Fibroblast of mammary gland (primary cell): ENCODE results near the gene TTC22.

Experiments used
- DNase-seq: peaks from one replicate; pipeline ENCODE4 v3.0.0-alpha.2; 2010; ENCODE audit warnings: low read depth
- H3K4me3 ChIP-seq: 2 replicates; pipeline ENCODE4 v1.5.1; 2011; ENCODE audit warnings: low read depth, mild to moderate bottlenecking, low read length, moderate library complexity; ENCODE audit not compliant: control insufficient read depth
- CTCF ChIP-seq: conservative IDR thresholded peaks from 2 replicates; pipeline ENCODE4 v1.5.1; 2011; ENCODE audit warnings: low read depth, low read length, inconsistent platforms; ENCODE audit not compliant: control insufficient read depth, insufficient read depth

The TTC22 gene

GRCh38 chr1:54835131-54835898, 34.2 kb upstream of the TTC22 start:
- no peak for TF ChIP-seq CTCF
- no peak overlapping the region for H3K4me3 ChIP-seq
- no peak for DNase-seq

- no peak for TF ChIP-seq CTCF
- H3K4me3 ChIP-seq: no peak overlapping the region
- DNase-seq: no peak
These were observed 33.0 kb upstream of the TTC22 start for GRCh38 chr1:54834007-54834541.

DNA sequence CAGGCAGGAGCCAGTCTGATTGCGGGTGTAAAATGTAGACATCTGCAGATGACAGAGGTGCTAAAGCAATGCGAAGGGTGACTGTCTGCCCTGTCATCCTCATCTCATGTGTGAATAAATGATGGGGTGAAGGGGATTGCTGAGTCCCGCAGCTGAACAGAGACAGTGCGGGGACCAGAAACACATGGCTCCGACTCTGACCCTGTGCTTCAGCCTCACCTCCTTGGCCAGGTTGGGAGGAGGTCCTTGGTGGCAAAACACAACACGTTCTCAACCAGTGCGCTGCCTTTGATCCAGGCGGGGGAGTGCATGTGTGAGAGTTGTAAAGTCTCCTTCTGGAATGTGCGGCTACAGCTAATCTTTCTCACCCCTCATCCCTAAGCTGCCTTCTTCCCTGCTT, 32.0 kb upstream of the TTC22 start:
- TF ChIP-seq CTCF: no peak
- no peak overlapping the region for H3K4me3 ChIP-seq
- no peak for DNase-seq

DNA sequence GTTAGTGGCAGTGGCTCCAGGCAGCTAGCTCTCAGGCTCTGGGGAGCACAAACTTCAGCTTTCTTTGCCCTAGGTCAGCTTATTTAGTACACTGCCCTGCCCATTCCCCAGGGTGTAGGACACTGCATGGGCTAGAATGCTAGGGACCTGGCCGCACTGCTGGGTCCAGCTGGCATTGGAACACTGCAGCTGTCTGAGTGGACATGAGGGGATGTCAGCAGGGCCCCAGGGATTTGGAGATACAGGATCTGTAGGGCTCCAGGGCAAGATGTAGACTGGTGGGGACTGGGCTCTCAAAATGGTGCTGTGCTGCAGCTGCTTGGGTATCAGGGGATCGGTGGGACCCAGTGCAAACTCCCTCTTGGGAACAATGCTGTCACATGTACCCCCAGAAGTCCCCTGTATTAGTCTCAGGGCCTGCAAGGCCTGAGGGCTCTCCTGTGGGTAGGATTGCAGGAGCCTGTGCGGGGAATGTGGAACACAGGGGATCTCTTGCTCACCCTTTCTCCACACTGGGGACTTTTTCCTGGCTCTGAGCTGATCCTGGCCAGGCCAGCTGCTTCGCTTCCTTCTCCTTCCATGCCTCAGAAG, 25.2 kb upstream of the TTC22 start:
- TF ChIP-seq CTCF: no peak
- H3K4me3 ChIP-seq: no peak overlapping the region
- no peak for DNase-seq

- TF ChIP-seq CTCF: no peak
- no peak overlapping the region for H3K4me3 ChIP-seq
- no peak for DNase-seq
These were observed 24.6 kb upstream of the TTC22 start for GRCh38 chr1:54825696-54826095.

- DNase-seq: no peak
These were observed 22.5 kb upstream of the TTC22 start for GRCh38 chr1:54823670-54824069.

More at GRCh38 chr1:54823670-54824069, 22.5 kb upstream of the TTC22 start:
- TF ChIP-seq CTCF: no peak
- H3K4me3 ChIP-seq: no peak overlapping the region
